ENCODE measurements around the gene SRGAP1.

- TF ChIP-seq CTCF (IDR thresholded peaks at IDR 0.05; ENCODE audit: low read length) (no peak), EZH2 (IDR thresholded peaks at IDR 0.05; ENCODE audit: borderline replicate concordance, low read length) (no peak)
Observed at GRCh38 chr12:64160711-64161060, 316.2 kb downstream of the SRGAP1 start.

Measured in OCI-LY1 (cell line).